A673 (cell line): ENCODE results near the gene SPATS2L. TPM values are rescaled to one million over a fixed set of nuclear protein-coding genes. Genes with fewer than 3 reads are reported as not detected.

Experiments used
- BruUV-seq: library from RNA; stranded (reverse); fragments of 400-500 nt; replicated peaks from 2 replicates; lab custom pipeline; 2021; lab: Mats Ljungman, UMichigan
- CTCF ChIA-PET: fragments of 300-600 bp; sonication (Branson Sonifier 250); formaldehyde crosslinking; loops from one replicate; lab custom pipeline; 2022; ENCODE audit warnings: antibody characterized with exemption; lab: Charles Lee
- POLR2A ChIA-PET: fragments of 300-600 bp; sonication (Branson Sonifier 250); formaldehyde crosslinking; loops from one replicate; lab custom pipeline; 2022; ENCODE audit warnings: antibody characterized with exemption; ENCODE audit not compliant: low non-redundant PET; lab: Charles Lee
- DNase-seq: peaks from one replicate; pipeline ENCODE4 v3.0.0-alpha.2; 2015; ENCODE audit warnings: low spot score
- H3K27ac ChIP-seq: fragments of 200-600 bp; sonication (generic); 2 replicates; pipeline ENCODE4 v1.5.1; 2016; ENCODE audit warnings: mixed run types, low read depth, mild to moderate bottlenecking, mixed read lengths, antibody characterized with exemption, low read length; ENCODE audit not compliant: poor library complexity, severe bottlenecking
- H3K27me3 ChIP-seq: fragments of 200-600 bp; sonication (generic); replicated peaks from 2 replicates; pipeline ENCODE4 v1.6.1; 2017; ENCODE audit warnings: mixed run types, low read depth, mild to moderate bottlenecking, mixed read lengths, antibody characterized with exemption, low read length; ENCODE audit not compliant: insufficient read depth, poor library complexity
- H3K36me3 ChIP-seq: fragments of 200-600 bp; sonication (generic); 2 replicates; pipeline ENCODE4 v1.6.1; 2016; ENCODE audit warnings: mixed run types, mild to moderate bottlenecking, mixed read lengths, antibody characterized with exemption, low read length; ENCODE audit not compliant: insufficient read depth, poor library complexity, severe bottlenecking
- H3K4me1 ChIP-seq: fragments of 200-600 bp; sonication (generic); 2 replicates; pipeline ENCODE4 v1.6.1; 2017; ENCODE audit warnings: mixed run types, mild to moderate bottlenecking, mixed read lengths, antibody characterized with exemption, low read length; ENCODE audit not compliant: insufficient read depth, poor library complexity, severe bottlenecking
- H3K4me3 ChIP-seq: fragments of 200-600 bp; sonication (generic); 2 replicates; pipeline ENCODE4 v1.5.1; 2016; ENCODE audit warnings: low read depth, mixed run types, mild to moderate bottlenecking, mixed read lengths, low read length; ENCODE audit not compliant: poor library complexity, severe bottlenecking
- H3K9me3 ChIP-seq: fragments of 200-600 bp; sonication (generic); 2 replicates; pipeline ENCODE4 v1.6.1; 2016; ENCODE audit warnings: mixed run types, low read depth, mild to moderate bottlenecking, mixed read lengths, antibody characterized with exemption, low read length; ENCODE audit not compliant: poor library complexity, severe bottlenecking
- CTCF ChIP-seq: fragments of 300-800, 200-600 bp; sonication (generic); conservative IDR thresholded peaks from 2 replicates; pipeline ENCODE4 v1.5.1; 2017; ENCODE audit warnings: low read depth, mild to moderate bottlenecking, antibody characterized with exemption, low read length, moderate library complexity, mixed read lengths
- EZH2 ChIP-seq: fragments of 200-600 bp; sonication (generic); IDR thresholded peaks from 2 replicates; pipeline ENCODE4 v1.6.1; 2017; ENCODE audit warnings: borderline replicate concordance, low read depth, mild to moderate bottlenecking, mixed read lengths, antibody characterized with exemption, low read length; ENCODE audit not compliant: poor library complexity, severe bottlenecking
- intact Hi-C: fragments of 100-400 bp; cut with micrococcal nuclease; formaldehyde crosslinking; loops from one replicate; pipeline ENCODE4 v1.10.0; 2022; ENCODE audit not compliant: unreplicated experiment
- total RNA-seq: library from RNA; stranded (reverse); gene quantifications from 2 replicates; pipeline ENCODE4 v1.2.3, GENCODE V29; 2021

The SPATS2L gene
- total RNA-seq, 1 experiment from 2014 or later = 10.0 TPM

- intact Hi-C loops = no loop called here
- POLR2A ChIA-PET = no interaction called here
- Histone ChIP-seq H3K27ac (no peak overlapping the region), H3K9me3 (no peaks in the 10 kb centered on the region), H3K27me3 (no peaks in the 10 kb centered on the region), H3K36me3 (no peaks in the 10 kb centered on the region), H3K4me3 (no peak overlapping the region), H3K4me1 (no peaks in the 10 kb centered on the region)
- no peak for DNase-seq
- BruUV-seq = no TSS peak
- no peak for TF ChIP-seq CTCF
- TF ChIP-seq EZH2 = no peak
- CTCF ChIA-PET = no interaction called here
Measured at GRCh38 chr2:200340508-200341224, 34.2 kb downstream of the SPATS2L start.

DNA sequence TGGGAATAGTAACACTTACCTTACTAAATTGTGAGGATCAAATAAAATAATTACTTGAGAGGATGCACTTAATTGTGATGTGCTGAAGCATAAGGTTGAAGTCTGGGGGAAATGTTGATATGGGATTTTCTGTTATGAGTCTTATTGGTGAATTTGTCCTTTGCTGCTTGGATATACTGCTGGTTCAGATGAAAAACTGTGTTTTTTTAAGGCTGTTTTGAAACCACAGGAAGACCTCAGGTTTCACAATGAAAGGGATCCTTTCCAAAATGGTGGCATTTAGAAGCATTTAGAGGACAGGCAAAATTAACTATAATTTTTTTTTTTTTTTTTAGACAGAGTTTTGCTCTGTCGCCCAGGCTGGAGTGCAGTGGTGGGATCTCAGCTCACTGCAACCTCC lies 34.9 kb downstream of the SPATS2L start:
- no peaks in the 10 kb centered on the region for H3K27me3 ChIP-seq
- H3K36me3 ChIP-seq = no peaks in the 10 kb centered on the region
- TF ChIP-seq CTCF (no peak), EZH2 (no peak)
- H3K27ac ChIP-seq = no peak overlapping the region
- H3K4me1 ChIP-seq = no peaks in the 10 kb centered on the region
- BruUV-seq = no TSS peak
- ChIA-PET CTCF (no interaction called here), POLR2A (no interaction called here)
- intact Hi-C loops = no loop called here
- DNase-seq = no peak
- no peaks in the 10 kb centered on the region for H3K9me3 ChIP-seq
- no peak overlapping the region for H3K4me3 ChIP-seq

- BruUV-seq = no TSS peak
- no peak for DNase-seq
- Histone ChIP-seq H3K27me3 (no peaks in the 10 kb centered on the region), H3K36me3 (no peaks in the 10 kb centered on the region), H3K4me1 (no peaks in the 10 kb centered on the region), H3K27ac (no peak overlapping the region), H3K4me3 (no peak overlapping the region), H3K9me3 (no peaks in the 10 kb centered on the region)
- ChIA-PET CTCF (no interaction called here), POLR2A (no interaction called here)
- intact Hi-C loops = no loop called here
- TF ChIP-seq CTCF (no peak), EZH2 (no peak)
Measured at GRCh38 chr2:200342235-200342634, 35.7 kb downstream of the SPATS2L start.
